Nephron (organoid): Measurements from ENCODE around the gene ZFP1.

Source experiments
- H3K27ac Mint-ChIP-seq, 3 experiments: 2 replicates each; pipeline ENCODE4 v1.8.0; 2020; ENCODE audit warnings: mixed read lengths in 3 of 3, mild to moderate bottlenecking in 2 of 3, moderate library complexity in 1 of 3
- H3K27me3 Mint-ChIP-seq: 2 replicates; pipeline ENCODE4 v1.8.0; 2021; ENCODE audit warnings: low read depth, mild to moderate bottlenecking, moderate library complexity, mixed read lengths
- H3K36me3 Mint-ChIP-seq: 2 replicates; pipeline ENCODE4 v1.8.0; 2020; ENCODE audit warnings: low read depth, mixed read lengths
- H3K4me1 Mint-ChIP-seq: 2 replicates; pipeline ENCODE4 v1.8.0; 2020; ENCODE audit warnings: mixed read lengths
- H3K4me3 Mint-ChIP-seq, 3 experiments: 2 replicates each; pipeline ENCODE4 v1.8.0; 2020; ENCODE audit warnings: mild to moderate bottlenecking in 3 of 3, mixed read lengths in 3 of 3, moderate library complexity in 2 of 3
- H3K9me3 Mint-ChIP-seq: 2 replicates; pipeline ENCODE4 v1.8.0; 2020; ENCODE audit warnings: mixed read lengths
- CTCF ChIP-seq, 3 experiments: fragments of 200-600 bp; sonication (generic); IDR thresholded peaks; one replicate each; pipeline ENCODE4 v1.5.0; 2021; ENCODE audit warnings: antibody characterized with exemption in 3 of 3; ENCODE audit not compliant: unreplicated experiment in 3 of 3

Gene ZFP1

GRCh38 chr16:75181630-75182029 lies 33.3 kb downstream of the ZFP1 start:
- Mint-ChIP-seq H3K27me3 (no peaks in the 10 kb centered on the region), H3K4me1 (no peaks in the 10 kb centered on the region), H3K4me3 (no peak overlapping the region), H3K27ac (no peak overlapping the region), H3K36me3 (peaks cover 7% of the 10 kb centered on the region), H3K9me3 (peaks cover 31% of the 10 kb centered on the region)
- TF ChIP-seq CTCF (IDR thresholded peaks at IDR 0.05; ENCODE audit: unreplicated experiment in 3 of 3) = no peak

- Mint-ChIP-seq H3K36me3 (no peaks in the 10 kb centered on the region), H3K4me1 (no peaks in the 10 kb centered on the region), H3K27ac (no peak overlapping the region), H3K27me3 (peaks cover 4% of the 10 kb centered on the region), H3K4me3 (no peak overlapping the region), H3K9me3 (peaks cover 5% of the 10 kb centered on the region)
- TF ChIP-seq CTCF (IDR thresholded peaks at IDR 0.05; ENCODE audit: unreplicated experiment in 3 of 3) = no peak
Measured at GRCh38 chr16:75188832-75189477, 40.6 kb downstream of the ZFP1 start.

- H3K9me3 Mint-ChIP-seq = peaks cover 3% of the 10 kb centered on the region
- peaks cover 4% of the 10 kb centered on the region for H3K27me3 Mint-ChIP-seq
- no peak for TF ChIP-seq CTCF (IDR thresholded peaks at IDR 0.05; ENCODE audit: unreplicated experiment in 3 of 3)
Measured at GRCh38 chr16:75189638-75190245, 41.4 kb downstream of the ZFP1 start.

GRCh38 chr16:75192606-75193264 lies 44.4 kb downstream of the ZFP1 start:
- Mint-ChIP-seq H3K27ac (no peak overlapping the region), H3K27me3 (peaks cover 4% of the 10 kb centered on the region), H3K4me3 (no peak overlapping the region), H3K4me1 (no peaks in the 10 kb centered on the region), H3K36me3 (no peaks in the 10 kb centered on the region), H3K9me3 (no peaks in the 10 kb centered on the region)
- no peak for TF ChIP-seq CTCF (IDR thresholded peaks at IDR 0.05; ENCODE audit: unreplicated experiment in 3 of 3)

More at GRCh38 chr16:75189638-75190245, 41.4 kb downstream of the ZFP1 start:
- Mint-ChIP-seq H3K27ac (no peak overlapping the region), H3K4me3 (no peak overlapping the region), H3K4me1 (no peaks in the 10 kb centered on the region), H3K36me3 (no peaks in the 10 kb centered on the region)

GRCh38 chr16:75193265-75193650 lies 44.9 kb downstream of the ZFP1 start:
- no peaks in the 10 kb centered on the region for H3K9me3 Mint-ChIP-seq
- H3K27ac Mint-ChIP-seq = no peak overlapping the region
- no peak for TF ChIP-seq CTCF (IDR thresholded peaks at IDR 0.05; ENCODE audit: unreplicated experiment in 3 of 3)
- no peaks in the 10 kb centered on the region for H3K4me1 Mint-ChIP-seq
- H3K27me3 Mint-ChIP-seq = peaks cover 7% of the 10 kb centered on the region
- no peak overlapping the region for H3K4me3 Mint-ChIP-seq
- H3K36me3 Mint-ChIP-seq = no peaks in the 10 kb centered on the region
